ENCODE measurements around the gene ANO2.
"Not testable (repeated sequence)": the region's sequence is repeated elsewhere in the genome, so short reads cannot be mapped to it uniquely, and the experiment has no call there.

Gene ANO2

DNA sequence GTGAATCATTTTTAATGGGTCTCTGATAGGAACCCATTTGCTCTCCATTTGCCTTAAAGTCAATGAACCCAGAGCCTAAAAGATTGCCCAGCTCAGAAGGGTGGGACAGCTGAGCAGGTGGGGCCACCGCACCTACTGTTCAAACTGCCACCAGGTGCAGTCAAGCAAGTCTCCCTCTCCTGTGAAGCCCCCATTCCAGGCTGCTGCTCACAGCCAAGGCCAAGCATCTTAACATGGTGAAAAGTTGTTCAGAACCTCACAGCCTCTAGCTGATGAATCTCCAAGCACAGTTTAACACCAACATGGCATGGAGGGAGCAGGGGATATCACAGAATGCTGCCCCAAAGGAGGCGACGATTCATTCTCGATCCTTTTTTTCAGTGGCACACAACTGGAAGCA lies 29.5 kb downstream of the ANO2 start:
- no peak for DNase-seq

DNA sequence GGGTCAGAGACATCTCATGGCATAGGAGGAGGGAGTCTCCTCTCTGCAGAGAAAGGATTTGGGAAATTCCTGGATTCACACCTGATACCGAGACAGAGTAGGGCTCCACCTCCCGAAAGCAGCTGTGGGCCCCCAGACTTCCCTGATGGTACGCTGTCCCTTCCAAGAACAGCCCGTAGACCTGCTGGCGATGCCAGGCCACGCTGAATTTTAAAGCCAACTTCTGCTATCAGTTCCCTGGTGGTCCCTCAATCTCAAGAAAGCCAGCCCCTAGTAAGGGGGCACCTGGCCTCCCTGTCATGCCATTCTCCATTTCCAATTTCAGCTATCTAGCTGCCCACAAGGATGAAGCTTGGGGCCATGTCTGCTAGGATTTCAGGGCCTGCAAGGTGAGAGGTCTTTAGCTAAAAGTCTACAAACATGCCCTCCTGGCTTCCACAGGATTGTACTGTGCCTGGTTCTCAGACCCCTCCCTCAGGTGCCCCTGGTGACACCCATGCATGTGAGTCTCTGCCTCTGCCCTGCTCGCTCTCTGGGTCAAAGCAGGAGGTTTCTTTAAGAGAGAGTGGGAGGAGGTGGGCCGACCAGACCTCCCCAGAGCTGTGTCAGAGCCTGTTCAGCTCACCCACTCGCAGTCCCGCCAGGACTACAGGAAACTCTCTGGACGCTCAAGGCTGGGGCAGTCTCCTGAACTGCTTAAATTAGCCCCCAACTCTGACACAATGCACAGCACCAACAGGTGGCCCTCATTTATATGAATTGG lies 30.5 kb downstream of the ANO2 start:
- no peak for DNase-seq

DNA sequence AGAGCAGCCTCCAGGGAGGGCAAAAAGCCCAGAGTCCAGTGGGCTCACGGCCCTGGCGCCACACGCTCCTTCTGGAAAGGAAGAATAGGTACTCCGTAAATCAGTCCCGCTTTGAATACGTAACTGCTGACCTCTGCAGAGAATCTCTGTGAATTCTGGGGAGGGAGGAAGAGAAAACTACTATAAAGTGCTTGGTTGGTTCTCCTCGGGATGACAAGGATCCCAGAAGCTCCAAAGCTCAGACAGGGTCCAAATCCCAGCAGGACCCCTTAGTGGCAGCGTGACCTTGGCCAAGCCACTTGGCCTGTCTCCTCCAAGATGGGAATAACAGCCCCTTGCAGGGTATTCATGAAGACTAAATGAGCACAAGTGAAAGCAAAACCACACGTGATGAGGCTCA lies 31.7 kb downstream of the ANO2 start:
- no peak for DNase-seq

DNA sequence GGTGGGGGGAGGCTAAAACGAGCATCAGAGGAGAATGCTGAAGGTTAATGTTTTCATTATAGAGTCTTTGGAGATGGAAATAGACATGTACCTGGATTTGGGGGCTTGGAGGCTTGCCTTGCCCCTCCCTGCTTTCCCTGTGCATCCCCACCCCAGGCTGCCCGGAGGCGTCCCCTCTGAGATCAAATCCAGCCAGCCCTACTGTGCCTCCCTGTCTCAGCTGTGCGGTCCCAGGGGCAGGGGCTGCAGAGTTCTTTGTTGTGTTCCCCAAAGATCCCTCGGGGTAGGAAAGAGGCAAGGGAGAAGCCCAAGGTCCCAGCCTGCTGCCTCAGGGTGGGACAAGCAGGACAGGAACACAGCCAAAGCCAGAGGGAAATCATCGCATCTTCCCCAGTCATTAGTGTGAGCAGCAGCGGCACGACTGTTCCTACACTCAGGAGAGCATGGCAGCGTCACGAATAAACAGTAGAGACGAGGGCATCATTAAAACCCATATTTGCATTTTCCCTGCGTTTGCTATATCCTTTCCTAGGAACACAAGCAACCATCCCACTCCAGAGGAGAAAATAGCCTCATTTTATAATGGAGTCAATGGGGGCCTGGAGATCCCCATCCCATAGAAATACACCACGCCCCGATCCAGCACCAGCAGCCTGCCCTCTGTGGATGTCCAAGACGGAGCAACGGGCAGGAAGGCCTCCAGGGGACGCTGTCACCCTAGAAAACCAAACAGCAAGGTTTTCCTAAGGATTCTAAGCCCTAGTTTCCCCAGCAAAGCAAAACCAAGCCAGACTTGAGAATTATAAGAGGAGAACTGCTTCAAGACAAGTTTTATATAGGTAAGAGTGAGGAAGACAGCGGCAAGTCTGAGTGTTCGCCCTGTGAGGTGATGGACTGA lies 32.4 kb downstream of the ANO2 start:
- no peak for DNase-seq

DNA sequence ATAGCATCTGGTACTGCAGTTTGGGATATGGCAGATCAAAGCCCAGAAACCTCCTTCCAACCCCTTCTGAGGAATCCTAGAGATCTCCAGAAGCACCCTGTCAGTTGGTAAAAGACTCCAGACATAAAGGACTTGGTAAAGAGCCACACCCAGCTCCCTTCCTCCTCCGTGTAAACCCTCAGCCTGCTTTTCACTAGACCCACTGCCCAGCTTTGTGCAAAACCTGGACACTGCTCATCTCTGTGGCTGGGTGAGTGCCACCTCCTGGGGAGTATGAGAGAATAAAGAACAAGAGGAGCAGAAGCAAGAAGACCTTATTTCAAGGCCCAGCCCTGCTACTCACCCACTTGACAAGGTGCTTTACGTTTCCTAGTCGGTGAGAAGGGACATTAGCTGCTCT lies 33.0 kb downstream of the ANO2 start:
- DNase-seq: no peak

DNA sequence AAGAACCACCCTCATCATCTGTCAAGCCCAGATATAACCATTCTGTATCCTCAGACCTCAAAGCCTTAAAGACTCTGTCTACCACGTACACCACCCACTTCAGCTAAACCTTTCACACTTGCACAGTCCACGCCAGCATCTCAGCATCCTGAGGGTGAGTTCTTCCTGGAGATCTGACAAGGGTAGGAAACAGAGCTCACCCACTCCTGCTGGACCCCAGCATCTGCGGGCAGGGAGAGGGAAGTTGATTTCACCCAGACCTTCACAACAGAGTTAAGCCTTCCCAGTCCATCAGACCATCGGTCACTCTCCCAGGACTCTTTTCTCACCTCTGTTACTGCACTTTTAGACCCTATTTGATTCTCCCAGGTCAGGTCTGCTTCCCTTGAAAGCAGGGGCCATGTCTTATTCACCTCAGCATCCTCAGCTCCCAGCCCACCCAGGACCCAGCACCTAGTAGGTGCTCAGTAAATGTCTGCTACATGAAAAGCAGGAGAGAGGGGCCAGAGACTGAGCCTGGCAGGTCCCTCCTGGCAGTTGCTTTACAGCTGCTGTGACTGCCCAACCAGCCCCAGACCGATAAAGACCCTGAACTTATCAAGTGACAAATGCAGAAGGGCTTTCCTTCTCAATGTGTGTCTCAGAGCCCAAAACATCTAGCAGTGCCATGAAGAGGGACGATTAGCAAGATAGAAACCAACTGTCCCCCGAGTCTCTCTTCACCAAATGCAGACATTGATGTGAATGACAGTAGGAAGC lies 34.1 kb downstream of the ANO2 start:
- no peak for DNase-seq

DNA sequence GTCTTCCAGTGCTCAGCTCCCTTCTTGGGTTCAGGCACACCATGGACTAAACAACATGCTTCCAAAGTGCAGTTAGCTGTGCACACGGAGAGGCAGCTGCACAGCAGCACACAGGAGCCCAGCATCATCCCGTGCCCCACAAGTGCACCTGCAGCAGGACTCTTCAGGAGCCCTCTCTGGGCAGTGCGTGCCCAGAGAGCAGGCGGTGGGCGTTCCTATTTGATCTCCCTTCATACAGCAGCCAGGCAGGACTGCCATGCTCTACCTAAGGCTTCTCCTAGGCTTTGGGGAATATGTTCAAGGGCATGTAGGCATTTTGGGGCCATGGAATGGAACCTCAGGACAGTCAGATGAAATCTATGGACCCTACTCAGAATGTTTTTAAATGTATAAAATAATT lies 35.5 kb downstream of the ANO2 start:
- DNase-seq: no peak

DNA sequence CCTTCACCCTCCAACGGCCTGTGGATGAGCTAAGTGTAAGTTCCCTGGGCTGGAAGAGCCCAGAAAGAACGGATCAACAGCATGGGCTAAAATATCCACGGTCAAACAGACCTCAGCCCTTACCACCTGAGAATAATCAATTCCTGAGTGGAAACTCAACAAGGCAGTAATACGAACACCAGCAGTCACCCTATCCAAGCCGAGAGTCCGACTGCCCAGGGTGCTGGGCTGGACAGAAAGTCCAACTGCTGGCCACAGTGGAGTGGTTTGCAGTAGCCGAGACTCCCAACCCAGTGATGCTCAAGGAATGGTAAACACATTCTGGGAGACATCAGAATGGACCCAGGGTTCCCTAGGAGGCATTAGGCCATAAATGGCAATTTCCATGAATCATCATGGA lies 36.8 kb downstream of the ANO2 start:
- DNase-seq: no peak

DNA sequence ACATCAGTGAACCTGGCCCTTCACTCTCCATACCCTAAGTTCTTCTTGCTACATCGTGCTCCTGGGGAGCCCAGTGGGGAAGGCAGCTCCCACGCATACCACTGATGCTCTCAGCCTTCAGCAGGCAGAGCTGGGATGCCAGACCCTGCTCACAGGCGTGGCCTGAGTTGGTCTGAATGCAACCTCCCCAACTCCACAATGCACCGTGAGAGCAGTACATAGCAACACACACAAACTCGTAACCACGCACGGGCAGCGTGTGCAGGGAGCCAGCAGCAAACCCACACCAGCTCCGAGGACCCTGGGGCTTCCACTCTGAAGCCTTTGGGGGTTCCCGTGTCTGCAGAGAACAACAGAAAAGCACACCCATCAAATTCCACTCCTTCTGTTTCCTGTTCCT lies 37.3 kb downstream of the ANO2 start:
- DNase-seq: no peak

DNA sequence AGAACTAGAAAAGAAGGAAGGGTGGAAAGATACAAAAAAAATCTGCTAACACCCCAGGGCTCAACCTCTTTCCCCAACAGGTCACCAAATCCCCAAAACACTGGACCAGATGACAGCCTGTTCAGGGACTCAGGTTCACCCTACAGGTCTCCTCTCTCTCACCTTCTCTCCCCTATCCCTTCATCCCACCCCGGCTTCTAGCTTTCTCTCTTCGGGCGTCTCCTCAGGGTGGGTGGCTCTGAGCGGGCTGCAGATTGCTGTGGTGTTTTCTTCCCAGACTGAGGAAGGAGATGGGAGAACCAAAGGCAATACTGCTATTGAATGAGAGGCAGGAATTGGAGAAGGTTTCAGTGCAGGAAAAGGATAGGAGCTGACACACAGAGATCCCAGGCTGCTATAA lies 39.3 kb downstream of the ANO2 start:
- DNase-seq: no peak

DNA sequence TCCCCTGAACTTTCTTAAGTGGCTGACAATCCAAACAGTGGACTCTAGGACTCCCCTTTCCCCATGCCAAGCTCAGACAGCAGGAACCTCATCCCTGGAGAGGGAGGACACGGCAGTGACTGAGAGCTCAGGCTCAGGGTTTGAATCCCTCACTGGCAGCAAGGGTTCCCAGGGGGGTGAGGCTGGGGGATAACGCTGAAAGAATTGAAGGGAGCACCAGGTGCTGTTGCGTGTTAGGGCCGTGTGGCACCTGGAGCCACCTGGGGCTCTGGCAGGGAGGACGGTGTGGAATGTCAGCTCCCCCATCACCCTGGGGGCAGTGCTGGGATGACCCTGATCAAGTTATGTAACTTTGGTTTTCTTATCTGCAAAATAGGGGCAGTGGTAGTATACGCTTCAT lies 40.1 kb downstream of the ANO2 start:
- no peak for DNase-seq

DNA sequence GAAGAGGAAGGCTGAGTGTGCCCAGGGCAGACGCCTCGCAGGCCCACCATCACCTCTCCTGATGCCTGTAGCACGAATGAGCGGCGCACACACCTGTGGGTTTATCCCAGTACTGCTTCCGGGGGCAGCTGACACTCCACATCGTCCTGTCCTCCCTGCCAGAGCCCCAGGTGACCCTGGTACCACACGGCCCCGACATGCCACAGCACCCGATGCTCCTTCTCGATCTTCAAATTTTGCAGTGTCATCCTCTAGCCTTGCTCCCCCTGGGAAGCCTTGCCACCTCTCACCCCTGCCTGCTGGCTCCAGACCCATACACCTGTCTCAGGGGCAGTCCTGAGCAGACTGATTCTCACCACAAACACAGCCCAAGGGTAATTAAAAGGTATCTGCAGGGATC lies 40.6 kb downstream of the ANO2 start:
- no peak for DNase-seq

DNA sequence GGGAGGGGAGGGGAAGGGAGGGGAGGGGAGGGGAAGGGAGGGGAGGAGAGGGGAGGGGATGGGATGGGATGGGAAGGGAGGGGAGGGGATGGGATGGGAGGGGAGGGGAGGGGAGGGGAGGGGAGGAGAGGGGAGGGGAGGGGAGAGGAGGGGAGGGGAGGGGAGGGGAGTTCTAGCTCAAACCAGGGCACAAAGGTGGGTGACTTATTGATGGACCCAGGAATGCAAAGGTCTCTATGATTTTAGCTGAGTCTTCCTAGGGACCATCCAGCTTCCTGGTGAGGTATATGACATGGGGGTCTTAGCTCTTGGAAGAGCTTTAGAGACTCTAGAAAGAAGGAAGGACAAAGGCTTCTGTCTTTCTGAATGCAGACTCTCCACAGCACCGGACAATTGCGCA lies 42.3 kb downstream of the ANO2 start:
- no peak for DNase-seq

DNA sequence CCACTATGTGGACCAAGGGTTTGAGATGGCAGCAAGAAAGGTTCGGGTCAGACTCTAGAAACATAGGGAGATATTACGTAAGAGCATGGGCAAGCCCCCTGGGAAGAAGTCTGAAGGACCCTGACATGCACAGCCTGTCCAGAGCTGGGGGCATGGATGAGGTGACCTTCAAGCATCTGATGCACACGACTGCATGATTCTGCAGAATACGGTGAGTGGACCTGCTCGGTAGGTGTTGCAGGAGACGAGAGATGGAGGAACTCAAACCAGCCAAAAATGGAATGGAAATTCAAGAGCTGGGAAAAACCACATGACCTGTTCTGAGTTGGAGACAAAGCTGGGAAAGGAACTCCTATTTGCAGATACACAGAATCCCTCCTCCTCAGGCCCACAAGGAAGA lies 43.6 kb downstream of the ANO2 start:
- DNase-seq: no peak

DNA sequence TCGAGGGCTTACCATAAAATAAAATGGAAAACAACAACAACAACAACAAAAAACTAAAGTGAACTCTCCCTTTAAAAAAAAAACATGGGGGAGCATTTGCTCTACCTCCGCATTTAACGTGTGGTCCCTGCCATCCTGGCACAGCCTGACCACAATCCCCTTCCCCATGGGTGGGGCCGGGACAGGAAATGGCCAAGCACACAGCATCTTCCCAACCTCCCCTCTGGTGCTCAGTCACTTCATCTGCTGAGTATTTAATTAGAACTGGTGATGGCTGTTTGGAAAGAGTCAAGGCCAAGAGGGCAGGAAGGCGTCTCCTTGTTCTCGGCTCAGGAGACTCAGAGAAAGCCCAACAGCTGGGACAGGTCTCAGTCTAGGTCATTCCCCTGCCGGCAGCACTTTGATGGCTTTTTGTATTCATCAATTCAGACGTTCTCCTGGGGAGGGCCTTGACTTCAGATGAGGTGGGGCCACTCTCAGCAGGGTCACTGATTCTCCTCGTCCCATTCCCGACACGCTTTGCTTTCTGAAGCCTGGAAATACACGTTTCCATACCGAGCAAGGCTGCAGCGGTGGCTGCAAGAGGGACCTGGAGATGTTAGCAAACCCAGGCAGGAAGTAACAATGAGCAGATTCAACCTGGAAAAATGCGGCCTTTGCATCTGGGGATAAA lies 44.4 kb downstream of the ANO2 start:
- DNase-seq: no peak

DNA sequence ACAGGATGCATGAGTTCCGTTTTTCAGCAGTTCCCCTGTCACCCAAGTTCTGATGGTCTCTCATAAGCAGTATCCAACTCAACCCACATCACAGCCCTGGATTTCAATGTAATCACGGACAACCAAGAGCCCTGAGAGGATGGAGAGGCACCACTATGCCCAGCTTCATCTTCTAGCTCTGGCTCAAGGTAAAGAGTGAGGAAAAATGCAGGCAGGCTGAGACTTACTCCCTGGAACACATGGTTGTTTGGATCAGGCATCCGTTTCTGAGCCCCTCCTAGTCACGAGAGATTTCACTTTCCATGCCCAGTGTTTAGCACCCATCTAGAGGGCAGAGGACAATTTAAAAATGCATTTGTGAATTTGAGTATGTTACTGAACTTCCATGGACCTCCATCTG lies 45.0 kb downstream of the ANO2 start:
- DNase-seq: no peak

DNA sequence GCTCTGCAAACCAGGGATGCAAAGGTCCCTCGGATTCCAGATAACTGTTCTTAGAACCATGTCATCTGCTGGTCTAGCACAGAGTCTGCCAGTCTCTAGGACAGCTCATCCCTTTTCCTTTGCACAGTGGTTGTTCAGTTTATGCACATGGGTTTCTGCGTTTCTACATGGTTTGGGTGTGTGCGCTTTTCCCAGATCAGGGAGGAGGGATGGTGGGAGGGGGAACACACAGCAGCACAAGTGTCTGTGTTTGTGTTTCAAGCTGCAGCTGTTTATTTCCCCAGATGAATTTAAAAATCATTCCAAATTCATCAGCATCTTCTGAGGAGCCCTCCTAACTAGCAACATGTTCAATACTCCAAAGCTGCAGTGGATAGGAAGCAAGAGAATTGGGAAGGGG lies 45.4 kb downstream of the ANO2 start:
- DNase-seq: no peak

DNA sequence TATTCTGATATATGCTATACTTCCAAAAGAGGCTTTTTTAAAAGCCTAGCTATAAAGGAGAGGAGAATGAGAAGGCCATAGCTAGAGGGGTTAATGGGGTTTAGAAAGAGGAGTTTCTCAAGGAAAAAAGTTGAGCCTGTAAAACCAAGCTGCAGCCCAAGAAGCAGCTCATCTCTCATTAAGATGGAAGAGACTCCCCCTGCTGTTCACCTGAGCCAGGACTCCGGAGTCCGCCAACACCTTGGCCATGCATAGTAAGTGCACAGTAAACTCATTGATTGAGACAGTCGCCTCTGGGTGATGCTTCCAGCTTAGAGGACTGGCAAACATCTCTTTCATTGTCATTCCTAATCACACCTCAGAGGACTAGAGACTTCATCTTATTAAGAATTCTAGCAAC lies 46.2 kb downstream of the ANO2 start:
- DNase-seq: no peak

DNA sequence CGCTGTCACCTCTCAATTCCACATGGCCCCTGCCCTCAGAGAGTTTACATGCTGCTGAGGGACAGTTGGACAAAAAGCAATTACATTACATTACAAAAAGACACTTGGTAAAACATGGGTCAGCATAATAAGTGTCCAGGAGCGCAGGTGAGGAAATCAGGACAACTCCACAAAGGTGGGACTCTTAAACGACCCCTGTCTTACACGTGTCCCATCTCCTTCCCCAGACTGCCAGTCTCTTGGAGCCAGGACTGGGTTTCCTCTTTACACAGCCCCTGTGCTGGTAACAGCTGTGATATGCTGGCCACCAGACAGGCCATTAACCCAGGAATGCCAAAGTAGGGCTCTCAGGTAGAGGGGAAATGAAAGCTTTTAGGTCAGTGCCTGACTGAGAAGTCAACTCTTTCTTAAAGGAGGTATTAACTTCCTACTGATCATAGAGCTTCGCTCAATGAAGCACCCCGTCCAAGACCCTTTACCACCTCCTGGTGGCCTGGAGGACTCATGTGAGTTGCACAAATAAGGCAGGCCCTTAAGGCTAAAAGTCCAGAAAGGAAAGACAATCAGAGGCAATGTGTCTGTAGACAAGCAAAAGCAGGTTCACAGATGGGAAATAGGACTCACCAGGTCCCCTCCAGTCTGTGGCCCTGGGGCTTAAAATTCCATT lies 55.5 kb downstream of the ANO2 start:
- no peak for DNase-seq

DNA sequence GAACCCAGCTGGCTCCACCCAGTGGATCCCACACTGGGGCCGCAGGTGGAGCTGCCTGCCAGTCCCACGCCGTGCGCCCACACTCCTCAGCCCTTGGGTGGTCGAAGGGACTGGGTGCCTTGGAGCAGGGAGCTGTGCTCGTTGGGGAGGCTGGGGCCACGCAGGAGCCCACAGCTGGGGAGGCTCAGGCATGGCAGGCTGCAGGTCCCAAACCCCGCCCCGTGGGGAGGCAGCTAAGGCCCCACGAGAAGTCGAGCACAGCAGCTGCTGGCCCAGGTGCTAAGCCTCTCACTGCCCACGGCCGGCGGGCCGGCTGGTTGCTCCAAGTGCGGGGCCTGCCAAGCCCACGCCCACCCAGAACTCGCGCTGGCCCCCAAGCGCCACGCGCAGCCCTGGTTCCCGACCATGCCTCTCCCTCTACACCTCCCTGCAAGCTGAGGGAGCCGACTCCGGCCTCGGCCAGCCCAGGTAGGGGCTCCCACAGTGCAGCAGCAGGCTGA lies 56.2 kb downstream of the ANO2 start:
- no peak for DNase-seq

DNA sequence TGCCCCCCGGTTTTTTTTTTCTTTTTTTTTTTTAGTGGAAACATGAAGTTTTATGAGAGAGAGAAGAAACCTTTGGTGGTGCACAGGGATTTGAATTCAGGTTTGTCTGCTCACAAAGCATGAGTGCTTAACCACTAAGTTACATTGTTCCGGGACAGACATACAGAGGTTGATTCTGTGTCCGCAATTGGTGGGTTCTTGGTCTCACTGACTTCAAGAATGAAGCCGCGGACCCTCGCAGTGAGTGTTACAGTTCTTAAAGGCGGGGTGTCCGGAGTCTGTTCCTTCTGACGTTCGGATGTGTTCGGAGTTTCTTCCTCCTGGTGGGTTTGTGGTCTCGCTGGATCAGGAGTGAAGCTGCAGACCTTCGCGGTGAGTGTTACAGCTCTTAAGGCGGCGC lies 57.2 kb downstream of the ANO2 start:
- not testable (repeated sequence) for DNase-seq

DNA sequence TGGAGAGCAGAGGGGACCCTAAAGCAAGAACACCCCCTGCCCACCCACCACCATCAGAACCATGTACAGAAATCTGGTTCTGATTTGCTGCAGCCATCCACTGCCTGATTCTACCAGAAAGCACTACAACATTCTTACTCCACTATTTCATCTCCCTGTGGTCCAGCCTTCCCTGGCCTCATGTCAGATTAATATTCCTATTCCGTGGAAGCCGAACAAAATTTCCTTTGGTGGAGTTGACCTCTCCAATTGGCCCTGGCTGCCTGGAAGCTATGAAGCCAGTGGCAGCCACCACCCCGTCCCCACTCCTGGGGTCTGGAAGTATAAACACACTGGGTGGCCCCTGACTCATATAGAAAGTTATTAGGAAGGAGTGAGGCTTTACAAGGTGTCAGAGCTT lies 60.2 kb downstream of the ANO2 start:
- DNase-seq: peak; percentile 41
